ENCODE data around the gene BORCS6. TPM values are rescaled to one million over a fixed set of nuclear protein-coding genes. Genes with fewer than 3 reads are reported as not detected.

BORCS6 gene
- total and polyA plus RNA-seq, 2 of the 13 experiments (the other 11 are each of a cell fraction or from before 2014, with no cell fraction given) = 2.0 to 5.1 TPM

DNA sequence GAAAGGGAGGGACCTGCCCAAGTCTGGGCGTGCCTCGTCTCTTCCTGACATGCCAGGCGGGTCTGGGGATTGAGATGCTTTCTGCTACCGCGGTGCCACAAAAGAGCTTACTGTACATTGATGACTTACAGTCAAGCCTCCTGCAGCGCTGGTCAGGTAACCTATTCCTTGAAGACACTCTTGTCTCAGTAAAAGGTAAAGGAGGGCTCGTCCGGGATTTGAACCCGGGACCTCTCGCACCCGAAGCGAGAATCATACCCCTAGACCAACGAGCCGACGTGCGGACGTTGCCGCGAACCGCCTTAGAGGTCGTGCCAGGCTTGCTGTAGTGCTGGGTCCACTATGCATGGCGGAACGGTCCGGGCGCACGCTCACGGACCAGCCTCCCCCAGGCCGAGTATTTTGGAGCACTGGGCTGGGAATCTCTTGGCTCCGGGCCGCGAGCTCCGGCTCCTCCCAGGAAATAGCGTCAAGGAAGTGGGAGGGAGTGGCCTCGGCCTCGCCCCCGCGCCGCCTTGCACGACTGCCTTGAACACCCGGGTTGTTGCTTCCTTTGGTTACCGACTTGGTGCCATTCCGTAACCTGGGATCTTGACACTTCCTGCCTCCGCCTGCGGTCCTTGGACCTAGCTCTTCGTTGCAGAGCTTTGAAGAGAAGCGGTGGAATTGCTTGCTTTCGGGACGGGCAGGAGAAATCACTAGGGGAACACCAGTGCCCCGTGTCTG, 32.8 kb upstream of the BORCS6 start (continued):
- TF ChIP-seq ZNF329 (CRISPR knock-in tag; IDR thresholded peaks at IDR 0.05; ENCODE audit: low read depth) = peak; percentile 64; the same call in 1 of the 2 replicates
- TF ChIP-seq, protein P1, sequence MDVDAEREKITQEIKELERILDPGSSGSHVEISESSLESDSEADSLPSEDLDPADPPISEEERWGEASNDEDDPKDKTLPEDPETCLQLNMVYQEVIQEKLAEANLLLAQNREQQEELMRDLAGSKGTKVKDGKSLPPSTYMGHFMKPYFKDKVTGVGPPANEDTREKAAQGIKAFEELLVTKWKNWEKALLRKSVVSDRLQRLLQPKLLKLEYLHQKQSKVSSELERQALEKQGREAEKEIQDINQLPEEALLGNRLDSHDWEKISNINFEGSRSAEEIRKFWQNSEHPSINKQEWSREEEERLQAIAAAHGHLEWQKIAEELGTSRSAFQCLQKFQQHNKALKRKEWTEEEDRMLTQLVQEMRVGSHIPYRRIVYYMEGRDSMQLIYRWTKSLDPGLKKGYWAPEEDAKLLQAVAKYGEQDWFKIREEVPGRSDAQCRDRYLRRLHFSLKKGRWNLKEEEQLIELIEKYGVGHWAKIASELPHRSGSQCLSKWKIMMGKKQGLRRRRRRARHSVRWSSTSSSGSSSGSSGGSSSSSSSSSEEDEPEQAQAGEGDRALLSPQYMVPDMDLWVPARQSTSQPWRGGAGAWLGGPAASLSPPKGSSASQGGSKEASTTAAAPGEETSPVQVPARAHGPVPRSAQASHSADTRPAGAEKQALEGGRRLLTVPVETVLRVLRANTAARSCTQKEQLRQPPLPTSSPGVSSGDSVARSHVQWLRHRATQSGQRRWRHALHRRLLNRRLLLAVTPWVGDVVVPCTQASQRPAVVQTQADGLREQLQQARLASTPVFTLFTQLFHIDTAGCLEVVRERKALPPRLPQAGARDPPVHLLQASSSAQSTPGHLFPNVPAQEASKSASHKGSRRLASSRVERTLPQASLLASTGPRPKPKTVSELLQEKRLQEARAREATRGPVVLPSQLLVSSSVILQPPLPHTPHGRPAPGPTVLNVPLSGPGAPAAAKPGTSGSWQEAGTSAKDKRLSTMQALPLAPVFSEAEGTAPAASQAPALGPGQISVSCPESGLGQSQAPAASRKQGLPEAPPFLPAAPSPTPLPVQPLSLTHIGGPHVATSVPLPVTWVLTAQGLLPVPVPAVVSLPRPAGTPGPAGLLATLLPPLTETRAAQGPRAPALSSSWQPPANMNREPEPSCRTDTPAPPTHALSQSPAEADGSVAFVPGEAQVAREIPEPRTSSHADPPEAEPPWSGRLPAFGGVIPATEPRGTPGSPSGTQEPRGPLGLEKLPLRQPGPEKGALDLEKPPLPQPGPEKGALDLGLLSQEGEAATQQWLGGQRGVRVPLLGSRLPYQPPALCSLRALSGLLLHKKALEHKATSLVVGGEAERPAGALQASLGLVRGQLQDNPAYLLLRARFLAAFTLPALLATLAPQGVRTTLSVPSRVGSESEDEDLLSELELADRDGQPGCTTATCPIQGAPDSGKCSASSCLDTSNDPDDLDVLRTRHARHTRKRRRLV (CRISPR knock-in tag; IDR thresholded peaks at IDR 0.05) = no peak
- no peak for TF ChIP-seq ZFP62 (CRISPR knock-in tag; IDR thresholded peaks at IDR 0.05)
- no peak for TF ChIP-seq ATAD3A (CRISPR knock-in tag; IDR thresholded peaks at IDR 0.05)
- TF ChIP-seq POLR2A (IDR thresholded peaks at IDR 0.05; ENCODE audit: insufficient read depth in 1 of 2, low read depth in 2 of 2, low read length in 2 of 2) = peak; percentile 53 to 78; a peak in 3 of 4 replicates
- TF ChIP-seq CBFB (CRISPR knock-in tag; IDR thresholded peaks at IDR 0.05) = peak; percentile 85; the same call in 1 of the 2 replicates
- TF ChIP-seq ZSCAN21 (CRISPR knock-in tag; IDR thresholded peaks at IDR 0.05; ENCODE audit: borderline replicate concordance) = peak; percentile 52; the same call in 1 of the 2 replicates
- no peak for TF ChIP-seq ZNF660 (CRISPR knock-in tag; IDR thresholded peaks at IDR 0.05; ENCODE audit: borderline replicate concordance, low read depth)
- TF ChIP-seq MBNL3 (CRISPR knock-in tag; conservative IDR thresholded peaks at IDR 0.05) = no peak
- TF ChIP-seq CAMTA2 (CRISPR knock-in tag; IDR thresholded peaks at IDR 0.05; ENCODE audit: borderline replicate concordance) = no peak
- no peak for TF ChIP-seq TOE1 (CRISPR knock-in tag; IDR thresholded peaks at IDR 0.05)
- TF ChIP-seq ZNF124 (CRISPR knock-in tag; IDR thresholded peaks at IDR 0.05) = no peak; the same call in none of the 2 replicates
- 0 out of 2 replicates have a peak, but pooled peaks have one; percentile 7 for TF ChIP-seq TBX3 (IDR thresholded peaks at IDR 0.05; ENCODE audit: borderline replicate concordance)
- TF ChIP-seq HNF4A (CRISPR knock-in tag; IDR thresholded peaks at IDR 0.05) = 0 out of 2 replicates have a peak, but pooled peaks have one; percentile 31
- TF ChIP-seq, protein P2, sequence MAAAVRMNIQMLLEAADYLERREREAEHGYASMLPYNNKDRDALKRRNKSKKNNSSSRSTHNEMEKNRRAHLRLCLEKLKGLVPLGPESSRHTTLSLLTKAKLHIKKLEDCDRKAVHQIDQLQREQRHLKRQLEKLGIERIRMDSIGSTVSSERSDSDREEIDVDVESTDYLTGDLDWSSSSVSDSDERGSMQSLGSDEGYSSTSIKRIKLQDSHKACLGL (CRISPR knock-in tag; IDR thresholded peaks at IDR 0.05) = no peak
- 0 out of 2 replicates have a peak, but pooled peaks have one; percentile 10 for TF ChIP-seq CENPT (CRISPR knock-in tag; IDR thresholded peaks at IDR 0.05; ENCODE audit: low read depth)
- TF ChIP-seq ZNF644 (CRISPR knock-in tag; IDR thresholded peaks at IDR 0.05; ENCODE audit: low read depth) = no peak
- TF ChIP-seq HDAC2 (CRISPR knock-in tag; IDR thresholded peaks at IDR 0.05) = peak; percentile 33; the same call in 1 of the 2 replicates
- TF ChIP-seq DNMT1 (CRISPR knock-in tag; IDR thresholded peaks at IDR 0.05) = 0 out of 2 replicates have a peak, but pooled peaks have one; percentile 68
- TF ChIP-seq TRIM24 (CRISPR knock-in tag; IDR thresholded peaks at IDR 0.05) = no peak
- 0 out of 2 replicates have a peak, but pooled peaks have one; percentile 40 for TF ChIP-seq ATF1 (CRISPR knock-in tag; IDR thresholded peaks at IDR 0.05)
- peak; percentile 18; the same call in 1 of the 2 replicates for TF ChIP-seq ZFP41 (CRISPR knock-in tag; IDR thresholded peaks at IDR 0.05; ENCODE audit: borderline replicate concordance)
- TF ChIP-seq RBM22 (optimal IDR thresholded peaks at IDR 0.05; ENCODE audit: low read length) = peak; percentile 91
- TF ChIP-seq ZNF674 (CRISPR knock-in tag; IDR thresholded peaks at IDR 0.05; ENCODE audit: low read depth) = no peak; the same call in 1 of the 2 replicates
- TF ChIP-seq, protein P3, sequence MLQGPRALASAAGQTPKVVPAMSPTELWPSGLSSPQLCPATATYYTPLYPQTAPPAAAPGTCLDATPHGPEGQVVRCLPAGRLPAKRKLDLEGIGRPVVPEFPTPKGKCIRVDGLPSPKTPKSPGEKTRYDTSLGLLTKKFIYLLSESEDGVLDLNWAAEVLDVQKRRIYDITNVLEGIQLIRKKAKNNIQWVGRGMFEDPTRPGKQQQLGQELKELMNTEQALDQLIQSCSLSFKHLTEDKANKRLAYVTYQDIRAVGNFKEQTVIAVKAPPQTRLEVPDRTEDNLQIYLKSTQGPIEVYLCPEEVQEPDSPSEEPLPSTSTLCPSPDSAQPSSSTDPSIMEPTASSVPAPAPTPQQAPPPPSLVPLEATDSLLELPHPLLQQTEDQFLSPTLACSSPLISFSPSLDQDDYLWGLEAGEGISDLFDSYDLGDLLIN (CRISPR knock-in tag; IDR thresholded peaks at IDR 0.05; ENCODE audit: borderline replicate concordance) = no peak

Data from HepG2 (cell line).